ENCODE results near the gene CPVL. TPM values are rescaled to one million over a fixed set of nuclear protein-coding genes. Genes with fewer than 3 reads are reported as not detected.

CPVL gene
- total RNA-seq, 1 donor from 2014 or later: 0.86 TPM

DNA sequence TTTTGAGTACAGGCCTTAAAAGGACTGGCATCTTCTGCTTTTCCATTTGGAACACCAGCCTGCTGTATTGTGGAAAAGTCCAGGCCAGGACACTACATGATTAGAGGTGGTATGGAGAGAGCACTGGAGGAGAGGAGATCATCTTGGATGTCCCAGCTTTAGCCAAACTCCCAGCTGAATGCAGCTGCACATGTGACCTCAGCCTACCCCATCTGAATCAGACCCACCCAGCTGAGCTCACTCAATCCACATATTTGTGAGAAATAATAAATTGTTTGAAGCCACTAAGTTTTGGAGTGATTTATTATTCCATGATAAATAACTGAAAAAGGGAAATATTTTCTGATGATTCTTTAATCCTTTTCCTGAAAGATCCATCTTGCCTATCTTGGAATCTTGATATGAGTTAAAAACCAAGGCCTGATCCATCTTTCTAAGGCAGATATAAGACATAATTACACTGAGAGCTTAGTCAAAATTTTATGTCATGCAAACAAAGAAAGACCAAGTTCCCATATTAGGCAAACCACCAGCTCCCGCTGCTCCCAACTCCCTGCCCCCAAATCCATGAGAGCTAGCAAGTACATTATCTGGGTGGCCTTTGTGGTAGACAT, 133.1 kb downstream of the CPVL start:
- intact Hi-C loops (cut with micrococcal nuclease): no loop called here

DNA sequence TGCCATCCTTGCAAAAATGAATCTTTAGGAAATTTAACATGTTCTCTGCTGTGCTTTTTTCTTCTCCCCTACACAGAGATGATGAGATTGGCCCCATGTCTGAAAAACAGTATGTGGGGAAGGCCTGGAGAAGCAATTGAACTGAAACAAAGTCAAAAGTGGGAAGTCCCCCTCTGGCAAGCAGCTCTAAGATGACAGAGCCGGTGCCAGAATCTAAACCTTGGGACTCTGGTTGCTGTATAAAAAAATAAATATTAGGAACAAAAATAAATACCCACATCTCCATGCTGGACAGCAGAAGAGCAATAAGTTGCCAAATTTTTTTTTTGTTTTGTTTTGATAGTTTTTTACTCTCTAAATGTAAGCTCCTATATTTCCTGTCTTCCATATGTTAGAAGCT, 136.4 kb downstream of the CPVL start:
- intact Hi-C loops (cut with micrococcal nuclease): no loop called here

DNA sequence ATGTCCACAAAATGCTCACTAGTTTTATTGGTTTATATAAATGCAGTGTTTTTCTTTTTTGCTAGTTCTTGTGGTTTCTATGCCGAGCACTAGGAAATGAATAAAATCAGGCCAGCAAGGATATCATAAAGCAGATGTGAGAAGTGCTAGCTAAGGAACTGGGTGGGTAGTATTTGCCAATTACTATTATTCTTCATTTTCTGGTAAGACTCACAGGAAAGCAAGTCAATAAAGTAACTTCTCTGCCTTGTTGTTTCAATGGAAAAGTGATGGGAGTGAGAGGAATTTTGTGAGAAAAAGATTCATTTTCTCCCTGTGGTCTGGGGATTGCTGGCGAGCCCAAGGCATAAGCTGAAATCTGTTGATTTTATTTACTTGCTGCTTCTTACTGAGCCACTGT, 137.7 kb downstream of the CPVL start:
- intact Hi-C loops (cut with micrococcal nuclease): no loop called here

DNA sequence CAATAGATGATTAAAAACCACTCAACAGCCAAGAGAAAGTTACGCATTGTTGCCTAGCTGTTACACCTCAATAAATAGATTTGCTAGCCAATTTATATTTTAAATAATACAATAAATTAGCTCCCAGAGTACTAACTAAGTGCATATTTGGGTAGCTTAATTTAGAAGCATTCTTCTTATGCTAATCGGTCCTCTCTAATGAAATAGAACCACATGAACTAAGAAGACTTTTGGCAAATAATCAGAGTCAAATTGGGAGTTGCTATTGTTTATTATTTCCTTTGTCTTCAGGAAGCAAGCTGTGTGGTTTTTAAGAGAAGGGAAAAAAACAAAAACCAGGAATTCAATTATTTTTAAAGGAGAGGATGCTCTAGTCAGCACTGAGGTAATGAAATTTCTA, 139.2 kb downstream of the CPVL start:
- intact Hi-C loops (cut with micrococcal nuclease): no loop called here

DNA sequence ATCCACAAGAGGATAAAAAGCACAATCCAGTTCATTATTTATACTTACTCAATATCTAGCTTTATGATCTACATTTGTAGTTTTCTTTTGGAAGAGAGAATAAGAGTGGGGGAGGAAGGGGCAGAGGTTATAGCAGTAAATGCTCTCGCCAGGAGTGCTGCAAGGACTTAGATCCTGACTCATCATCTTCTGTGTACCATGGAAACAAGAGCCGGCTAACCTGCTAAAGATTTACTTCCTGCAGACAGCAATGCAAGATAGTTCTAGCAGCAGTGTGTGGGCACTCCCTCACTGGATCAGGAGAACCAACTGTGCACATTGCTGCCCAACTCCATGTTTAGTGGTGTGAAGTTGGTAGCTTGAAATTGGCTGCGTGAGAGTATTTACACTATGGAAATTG, 140.5 kb downstream of the CPVL start:
- intact Hi-C loops (cut with micrococcal nuclease): no loop called here

DNA sequence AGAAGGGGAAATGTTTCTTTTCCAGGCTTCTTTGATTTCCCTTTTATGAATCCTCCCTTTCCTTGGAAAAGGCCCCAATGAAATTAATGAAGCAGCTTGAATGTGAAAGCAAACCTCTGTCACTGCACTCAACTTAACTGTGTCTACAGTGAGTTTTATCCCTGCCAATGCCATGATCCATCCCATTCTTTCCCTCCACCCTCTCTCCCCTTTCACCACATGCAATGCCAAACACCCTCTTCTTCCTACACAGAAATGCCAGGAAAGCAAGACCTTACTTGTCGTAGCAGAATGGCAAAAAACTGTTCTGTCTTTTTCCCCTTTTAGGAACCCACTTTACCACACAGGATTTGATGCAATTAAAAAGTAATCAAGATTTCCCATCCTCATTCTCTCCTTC, 140.9 kb downstream of the CPVL start:
- intact Hi-C loops (cut with micrococcal nuclease): no loop called here

DNA sequence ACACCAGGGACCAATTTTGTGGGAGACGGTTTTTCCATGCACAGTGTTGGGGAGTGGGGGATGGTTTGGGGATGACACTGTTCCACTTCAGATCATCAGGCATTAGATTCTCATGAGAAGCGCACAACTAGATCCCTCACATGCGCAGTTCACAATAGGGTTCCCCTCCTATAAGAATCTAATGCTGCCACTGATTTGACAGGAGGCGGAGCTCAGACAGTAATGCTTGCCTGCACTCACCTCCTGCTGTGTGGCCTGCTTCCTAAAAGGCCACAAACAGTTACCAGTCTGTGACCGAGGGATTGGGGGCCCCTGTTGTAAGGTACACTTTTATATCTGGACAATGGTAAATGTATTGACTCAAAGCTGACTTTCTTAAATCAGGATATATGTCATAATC, 142.6 kb downstream of the CPVL start:
- intact Hi-C loops (cut with micrococcal nuclease): no loop called here

DNA sequence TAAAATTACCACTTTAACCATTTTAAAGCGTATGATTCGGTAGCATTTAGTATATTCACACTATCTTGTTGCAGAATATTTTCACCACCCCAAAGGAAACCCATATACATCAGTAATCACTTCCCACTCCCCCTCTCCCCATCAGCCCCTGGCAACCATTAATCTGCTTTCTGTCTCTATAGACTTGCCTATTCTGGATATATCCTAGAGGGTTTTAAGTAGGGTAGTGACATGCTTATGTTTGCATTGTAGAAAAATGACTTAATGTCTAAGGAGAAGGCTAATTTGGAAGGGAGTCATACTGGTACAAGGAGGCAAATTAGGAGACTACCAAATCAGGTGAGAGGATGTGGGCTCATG, 145.6 kb downstream of the CPVL start:
- intact Hi-C loops (cut with micrococcal nuclease): no loop called here

DNA sequence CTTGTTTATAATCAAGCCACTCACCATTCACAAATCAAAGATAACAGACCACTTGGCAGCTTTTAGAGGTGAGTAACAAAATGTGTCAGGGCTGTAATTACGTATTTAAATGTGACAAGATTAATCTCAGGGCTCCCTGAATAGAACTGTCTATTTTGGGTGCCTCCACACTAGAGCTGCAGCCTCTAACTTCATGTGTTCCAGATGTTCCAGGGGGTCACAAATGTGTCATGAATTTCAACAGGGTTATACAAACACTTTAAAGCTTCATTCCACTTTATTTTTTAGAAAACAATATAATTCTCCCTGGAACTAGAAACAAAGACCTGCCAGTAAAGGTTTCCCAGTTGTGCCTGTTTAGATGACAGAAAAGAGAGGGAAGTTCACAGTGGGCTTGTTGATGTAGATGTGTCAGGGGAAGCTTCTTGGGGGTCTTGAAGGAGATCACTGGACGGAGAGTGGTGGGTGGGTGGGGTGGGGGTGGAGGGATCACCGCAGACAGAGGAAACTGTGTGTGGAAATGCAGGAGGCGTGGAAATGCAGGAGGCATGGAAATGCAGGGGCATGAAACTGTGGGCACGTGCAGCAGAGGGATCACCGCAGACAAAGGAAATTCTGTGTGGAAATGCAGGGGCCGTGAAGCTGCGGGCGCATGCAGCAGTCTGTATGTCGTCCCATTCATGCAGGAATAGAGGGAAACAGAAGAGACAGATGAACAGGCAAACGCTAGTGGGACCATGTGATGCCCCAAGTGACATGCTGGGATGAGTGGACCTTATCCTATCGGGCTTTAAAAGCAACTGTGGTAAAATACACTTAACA, 146.2 kb downstream of the CPVL start:
- intact Hi-C loops (cut with micrococcal nuclease): no loop called here

DNA sequence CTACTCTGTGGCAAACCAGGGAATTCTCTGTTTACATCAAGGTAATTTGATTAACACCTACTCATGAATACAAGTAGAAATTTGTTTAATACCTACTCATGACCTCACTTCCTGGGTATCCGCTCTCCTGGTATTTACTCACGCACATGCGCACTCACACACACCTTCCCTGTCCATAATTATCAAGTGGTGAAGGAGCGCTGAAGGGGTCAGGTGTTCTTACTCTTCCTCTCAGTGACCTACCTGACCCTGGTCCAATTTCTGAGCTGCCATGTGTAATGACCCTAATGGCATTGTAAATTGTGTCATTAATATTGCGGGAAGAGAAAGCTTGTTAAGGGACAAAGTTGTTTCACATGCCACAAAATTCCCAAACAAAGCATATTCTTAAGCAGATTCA, 146.9 kb downstream of the CPVL start:
- intact Hi-C loops (cut with micrococcal nuclease): no loop called here

DNA sequence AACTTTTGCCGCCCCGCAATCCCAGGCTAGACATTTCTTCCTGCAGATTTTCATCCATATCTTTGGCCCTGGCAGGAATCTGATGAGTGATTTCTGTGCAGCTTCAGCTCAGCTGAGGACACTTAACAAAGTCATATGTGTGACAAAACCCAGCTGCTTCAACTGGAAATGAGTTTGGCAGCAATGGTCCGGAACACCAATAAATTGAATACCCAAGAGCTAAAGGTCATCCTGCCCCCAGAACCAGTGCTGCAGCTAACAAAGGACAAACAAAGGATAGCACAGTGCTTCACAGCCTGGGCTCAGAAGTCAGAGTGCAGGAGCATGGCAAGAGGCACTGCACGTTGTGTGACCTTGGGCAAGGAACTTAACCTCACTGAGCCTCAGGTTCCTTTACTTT, 148.2 kb downstream of the CPVL start:
- intact Hi-C loops (cut with micrococcal nuclease): no loop called here

DNA sequence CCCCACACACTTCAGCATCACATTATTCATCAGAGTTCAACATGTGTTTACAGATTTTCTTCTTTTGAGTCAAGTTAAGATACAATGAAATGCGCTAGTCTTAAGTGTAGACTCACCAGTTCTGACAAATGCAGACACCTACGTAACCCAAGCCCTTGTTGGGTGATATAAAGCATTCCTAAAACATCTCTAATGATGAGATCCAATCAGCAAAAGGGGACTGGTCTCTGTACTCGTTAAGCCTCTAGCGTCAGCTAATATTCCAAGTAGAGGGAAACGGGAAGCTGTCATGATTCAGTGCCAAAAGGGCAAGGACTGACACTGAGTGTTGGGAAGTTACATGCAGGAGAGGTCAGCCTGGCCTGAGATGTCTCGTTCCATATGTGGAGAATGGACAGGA, 149.5 kb downstream of the CPVL start:
- intact Hi-C loops (cut with micrococcal nuclease): no loop called here

DNA sequence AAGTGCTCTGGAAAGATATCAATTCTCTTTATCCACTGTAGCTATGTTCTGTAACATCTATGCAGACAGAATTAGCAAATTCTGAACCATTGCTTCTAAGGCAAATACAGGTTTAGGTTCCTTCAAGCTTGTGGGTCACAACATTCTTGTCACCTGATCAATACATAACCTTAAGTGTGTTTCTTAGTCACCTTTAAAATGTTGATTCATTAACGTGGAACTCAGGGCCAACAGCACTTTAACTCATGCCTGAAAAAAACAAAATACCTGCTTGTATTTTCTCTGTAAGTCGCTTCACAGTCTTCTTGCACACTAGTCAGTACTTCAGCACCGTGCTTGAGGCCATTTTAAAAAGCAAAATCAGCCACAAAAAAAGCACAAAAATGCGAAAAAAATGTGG, 153.0 kb downstream of the CPVL start:
- intact Hi-C loops (cut with micrococcal nuclease): no loop called here

DNA sequence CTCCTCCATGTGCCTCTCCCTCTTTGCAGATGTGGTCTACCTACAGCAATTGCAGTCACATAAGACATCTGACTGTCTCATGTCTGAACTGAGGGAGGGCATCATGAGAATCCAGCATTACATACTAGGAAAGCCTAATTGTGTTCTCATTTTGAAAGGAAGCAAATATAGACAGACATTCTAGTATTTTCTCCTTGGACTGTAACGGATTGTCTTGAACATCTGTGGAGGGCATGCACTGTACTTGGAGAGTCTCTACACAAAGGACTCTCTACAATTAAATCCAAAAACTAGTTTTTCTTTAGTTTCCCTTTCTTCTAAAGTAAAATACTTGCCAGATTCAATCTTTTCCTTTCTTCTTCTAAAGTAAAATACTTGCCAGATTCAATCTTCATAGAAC, 153.5 kb downstream of the CPVL start:
- intact Hi-C loops (cut with micrococcal nuclease): no loop called here

DNA sequence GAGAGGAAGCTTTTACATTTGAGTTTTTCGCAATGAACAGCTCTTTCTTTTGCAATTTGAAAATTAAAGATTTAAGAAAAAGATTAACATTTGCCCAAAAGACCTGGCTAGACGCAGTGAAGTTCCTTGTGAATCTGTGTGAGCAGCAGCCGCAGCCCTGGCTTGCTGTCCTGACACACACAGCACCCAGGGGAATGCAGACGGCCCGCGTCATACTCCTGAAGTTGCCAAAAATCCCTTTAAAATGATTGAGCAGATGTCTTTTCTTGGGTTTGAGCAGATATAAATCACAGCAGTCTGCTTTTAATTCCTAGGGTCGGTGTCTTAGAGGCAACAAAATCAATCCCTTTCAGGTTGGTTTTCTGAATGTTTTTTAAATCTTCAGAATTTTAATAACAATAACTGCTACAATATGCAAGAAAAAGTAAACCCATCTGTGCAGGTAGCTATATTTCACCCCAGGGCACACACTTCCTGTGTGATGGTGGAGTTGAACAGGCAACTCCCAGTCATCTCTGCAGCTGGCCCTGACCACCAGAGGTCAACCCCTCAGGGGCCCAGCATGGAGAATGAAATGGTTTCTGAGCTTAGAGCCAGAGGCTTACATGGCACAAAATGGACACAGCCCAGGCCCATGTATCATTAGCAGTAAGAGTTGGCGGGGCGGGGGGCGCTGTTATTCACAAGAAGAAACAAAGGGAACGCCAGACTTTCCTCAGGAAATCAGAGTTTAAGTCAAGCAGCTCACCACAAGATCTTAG, 156.0 kb downstream of the CPVL start:
- intact Hi-C loops (cut with micrococcal nuclease): no loop called here

DNA sequence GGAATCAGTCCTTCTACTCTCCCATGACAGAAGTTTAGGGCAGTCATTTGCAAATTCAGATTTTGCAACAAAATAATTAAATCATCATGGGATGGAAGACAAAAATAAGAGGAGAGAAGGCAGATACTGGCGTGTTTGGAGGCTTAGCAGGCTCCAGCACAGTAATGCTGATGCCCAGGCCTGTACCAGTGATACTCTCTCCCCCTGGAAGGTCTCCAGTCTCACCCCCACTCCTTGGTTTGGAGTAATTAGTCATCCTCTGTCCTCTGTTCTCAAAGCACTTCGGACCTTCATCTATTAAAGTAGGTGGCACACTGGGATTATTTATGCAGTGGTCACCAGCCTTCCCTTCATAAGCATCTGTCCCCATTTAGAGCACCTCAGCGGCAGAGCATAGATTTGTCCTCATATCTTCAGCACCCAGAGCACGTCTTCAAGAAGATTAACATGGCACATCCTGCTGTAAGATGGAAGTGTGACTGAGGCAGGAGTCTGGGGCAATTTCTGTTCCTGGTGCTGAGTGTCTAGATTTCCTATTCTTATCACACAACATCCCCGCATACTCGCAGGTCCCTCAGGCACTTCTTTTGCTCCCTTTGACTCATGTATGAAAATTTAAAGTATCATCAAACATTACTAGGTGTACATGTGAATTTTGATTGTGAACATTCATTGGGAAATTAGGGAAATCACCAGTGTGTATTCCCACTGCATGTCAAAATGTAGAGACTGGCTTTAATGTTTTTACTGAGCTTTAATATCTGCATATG, 156.9 kb downstream of the CPVL start:
- intact Hi-C loops (cut with micrococcal nuclease): no loop called here

DNA sequence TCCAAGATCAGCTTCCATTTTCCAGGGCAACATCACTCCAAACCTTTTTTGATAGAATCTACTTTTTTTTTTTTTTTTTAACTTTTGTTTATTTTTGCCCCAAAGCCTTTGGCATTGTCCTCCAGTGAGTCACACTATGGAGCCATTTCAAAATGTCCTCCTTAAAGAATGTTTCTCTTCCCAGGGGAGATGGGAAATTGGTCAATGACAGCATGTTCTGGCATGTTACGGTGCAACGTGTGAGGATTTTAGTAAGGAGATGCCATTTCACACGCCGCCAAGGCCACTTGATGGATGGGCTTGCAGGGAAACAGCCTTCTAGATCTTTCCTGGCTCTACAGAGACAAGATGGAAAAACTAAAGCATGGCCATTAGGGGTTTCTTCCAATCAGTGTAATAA, 157.5 kb downstream of the CPVL start:
- intact Hi-C loops (cut with micrococcal nuclease): no loop called here

DNA sequence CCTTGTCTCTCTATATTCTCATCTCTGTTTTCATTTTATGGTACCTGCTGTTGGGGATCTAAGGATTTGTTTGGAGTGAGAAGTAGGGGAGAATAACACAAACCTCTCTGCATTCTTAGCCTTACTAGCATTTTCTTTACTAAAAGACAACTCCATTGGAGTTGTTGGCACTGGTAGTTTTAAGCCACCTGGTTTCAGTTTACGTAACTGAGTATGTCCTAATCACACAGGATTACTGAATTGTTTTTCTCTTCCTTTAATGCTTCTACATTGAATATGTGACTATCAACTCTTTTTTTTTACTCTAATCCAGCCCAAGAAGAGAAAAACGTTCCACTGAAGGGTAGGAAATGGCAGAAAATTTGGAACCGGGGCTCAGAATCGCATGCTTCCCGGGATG, 158.2 kb downstream of the CPVL start:
- intact Hi-C loops (cut with micrococcal nuclease): no loop called here

DNA sequence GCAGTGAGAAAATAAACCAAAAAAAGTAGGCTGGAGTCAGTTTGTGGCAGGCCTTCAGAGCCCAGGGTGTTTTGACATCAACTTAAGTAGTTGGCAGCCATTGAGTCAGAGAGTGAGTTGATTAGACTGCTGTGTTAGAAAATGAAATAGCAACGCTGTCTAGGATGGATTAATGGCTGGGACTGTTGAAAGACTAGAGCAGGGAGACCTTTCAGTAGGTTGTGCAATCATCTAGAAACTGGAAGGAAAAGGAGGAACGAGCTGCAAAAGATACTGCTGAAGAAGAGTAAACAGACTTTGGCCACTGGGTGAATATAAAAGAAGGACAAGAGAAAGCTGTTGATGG, 159.6 kb downstream of the CPVL start:
- intact Hi-C loops (cut with micrococcal nuclease): no loop called here

DNA sequence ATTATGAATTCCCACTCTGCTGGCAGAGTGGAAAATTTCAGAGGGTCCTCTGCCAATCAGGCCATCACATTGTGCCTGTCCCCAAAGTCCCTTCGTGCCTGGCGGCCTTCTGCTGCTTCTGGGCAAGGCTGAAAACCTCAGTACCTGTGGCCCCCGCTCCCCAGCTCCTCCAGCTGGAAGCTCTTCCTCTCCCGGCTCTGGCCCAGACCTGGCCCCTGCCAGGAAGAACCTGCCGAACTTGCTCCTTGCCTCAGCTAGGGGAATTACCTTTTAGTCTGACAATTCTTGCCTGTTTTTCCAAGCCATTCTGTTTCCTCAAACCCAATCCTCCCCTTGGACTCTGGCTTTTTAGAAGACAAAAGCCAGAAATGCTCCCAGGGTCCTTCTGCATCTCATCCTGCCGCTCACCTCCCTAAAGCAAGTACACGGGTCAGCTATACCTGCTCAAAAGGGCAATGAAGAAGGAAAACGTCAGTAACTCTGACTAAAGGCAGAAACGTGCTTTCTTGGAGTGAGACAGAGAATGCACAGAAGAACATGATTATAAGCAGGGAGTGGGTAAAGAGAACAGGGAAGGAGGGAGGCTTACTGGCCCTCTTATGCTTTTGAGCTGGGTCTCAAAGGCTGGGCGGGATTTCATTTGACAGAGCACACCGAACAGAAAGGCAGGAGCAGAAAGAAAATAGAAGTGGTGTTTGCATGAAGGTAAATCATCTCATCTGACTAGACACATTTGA, 160.1 kb downstream of the CPVL start:
- intact Hi-C loops (cut with micrococcal nuclease): no loop called here

DNA sequence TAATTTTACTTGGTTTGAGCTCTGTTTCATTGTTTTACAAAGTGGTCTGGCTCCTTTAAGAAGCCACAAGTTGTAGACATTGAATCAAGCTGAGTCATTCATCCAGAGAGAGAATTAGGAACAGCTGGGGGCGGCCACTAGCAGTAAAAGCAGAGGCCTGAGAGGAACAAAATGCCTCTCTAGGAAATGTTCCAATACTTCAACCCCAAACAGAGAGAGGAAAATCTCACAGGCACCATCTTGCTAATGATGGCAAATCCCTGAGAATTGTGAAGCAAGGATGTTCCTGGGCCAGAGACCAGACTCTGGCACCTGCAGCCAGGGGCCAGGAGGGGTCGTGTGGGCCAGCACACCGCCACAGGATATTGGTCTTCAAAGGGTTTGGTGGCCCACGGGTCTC, 161.7 kb downstream of the CPVL start:
- intact Hi-C loops (cut with micrococcal nuclease): no loop called here

All from T-helper 1 cell treated with Interleukin-12 subunit alpha and Interleukin-12 subunit beta and Interleukin-4 antibody, amounts not matched to agents 30 ng/mL and 1 ng/mL, for 36 hours (primary cell).